ENCODE data around the gene CES2.

Gene CES2

DNA sequence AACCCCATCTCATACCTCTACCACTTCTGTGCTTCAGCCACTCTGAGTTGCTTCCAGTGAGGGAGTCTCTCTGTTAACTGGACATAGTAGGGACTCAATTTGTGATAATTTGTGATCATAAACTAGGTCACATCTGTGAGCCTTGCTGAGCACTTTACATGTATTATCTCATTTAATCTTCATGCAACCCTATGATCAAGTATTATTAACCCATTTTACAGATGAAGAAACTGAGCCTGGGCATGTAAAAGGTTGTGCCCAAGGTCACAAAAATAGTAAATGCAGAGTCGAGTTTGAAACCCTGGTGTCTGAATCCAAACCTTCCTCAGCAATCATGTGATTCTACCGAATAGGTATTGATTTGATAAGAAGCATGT lies 36.4 kb upstream of the CES2 start:
- Mint-ChIP-seq H3K27ac (no peak overlapping the region), H3K9me3 (no peaks in the 10 kb centered on the region), H3K27me3 (ENCODE audit: low read depth) (no peaks in the 10 kb centered on the region), H3K4me1 (ENCODE audit: low read depth) (peaks cover 14% of the 10 kb centered on the region), H3K36me3 (ENCODE audit: low read depth) (no peaks in the 10 kb centered on the region), H3K4me3 (no peak overlapping the region)

- Mint-ChIP-seq H3K9me3 (no peaks in the 10 kb centered on the region), H3K27me3 (ENCODE audit: low read depth) (no peaks in the 10 kb centered on the region), H3K4me3 (no peak overlapping the region), H3K4me1 (ENCODE audit: low read depth) (peaks cover 9% of the 10 kb centered on the region), H3K27ac (no peak overlapping the region), H3K36me3 (ENCODE audit: low read depth) (no peaks in the 10 kb centered on the region)
These were observed 35.9 kb upstream of the CES2 start for GRCh38 chr16:66899310-66899944.

- H3K27ac Mint-ChIP-seq: no peak overlapping the region
These were observed 35.2 kb upstream of the CES2 start for GRCh38 chr16:66899945-66900710.

GRCh38 chr16:66900721-66901441 lies 34.4 kb upstream of the CES2 start:
- no peaks in the 10 kb centered on the region for H3K27me3 Mint-ChIP-seq (ENCODE audit: low read depth)
- no peaks in the 10 kb centered on the region for H3K36me3 Mint-ChIP-seq (ENCODE audit: low read depth)
- H3K4me3 Mint-ChIP-seq: no peak overlapping the region
- H3K9me3 Mint-ChIP-seq: no peaks in the 10 kb centered on the region
- no peak overlapping the region for H3K27ac Mint-ChIP-seq
- peaks cover 3% of the 10 kb centered on the region for H3K4me1 Mint-ChIP-seq (ENCODE audit: low read depth)

More at GRCh38 chr16:66899945-66900710, 35.2 kb upstream of the CES2 start:
- Mint-ChIP-seq H3K36me3 (ENCODE audit: low read depth) (no peaks in the 10 kb centered on the region), H3K4me1 (ENCODE audit: low read depth) (peaks cover 4% of the 10 kb centered on the region), H3K9me3 (no peaks in the 10 kb centered on the region), H3K27me3 (ENCODE audit: low read depth) (no peaks in the 10 kb centered on the region), H3K4me3 (no peak overlapping the region)

DNA sequence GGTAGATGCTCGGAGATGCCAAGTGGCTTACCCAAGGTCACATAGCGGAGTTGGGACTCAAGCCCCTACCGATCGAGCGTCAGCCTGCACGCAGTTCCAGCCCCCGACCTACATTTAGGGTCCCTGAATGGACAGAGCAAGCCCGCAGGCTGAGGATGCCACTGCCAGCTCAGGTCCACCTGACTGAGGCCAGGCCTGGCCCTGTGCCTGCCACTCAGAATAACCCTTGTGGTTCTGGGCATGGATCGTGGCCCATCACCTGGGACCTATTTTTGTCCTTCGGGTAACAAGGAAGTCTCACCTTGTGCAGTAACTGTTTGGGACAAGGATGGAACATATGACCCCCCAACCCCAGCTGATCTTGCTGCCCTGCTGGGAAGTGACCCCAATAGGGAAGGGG lies 33.7 kb upstream of the CES2 start:
- Mint-ChIP-seq H3K27ac (no peak overlapping the region), H3K4me1 (ENCODE audit: low read depth) (peaks cover 8% of the 10 kb centered on the region), H3K27me3 (ENCODE audit: low read depth) (no peaks in the 10 kb centered on the region), H3K36me3 (ENCODE audit: low read depth) (no peaks in the 10 kb centered on the region), H3K4me3 (no peak overlapping the region), H3K9me3 (no peaks in the 10 kb centered on the region)

DNA sequence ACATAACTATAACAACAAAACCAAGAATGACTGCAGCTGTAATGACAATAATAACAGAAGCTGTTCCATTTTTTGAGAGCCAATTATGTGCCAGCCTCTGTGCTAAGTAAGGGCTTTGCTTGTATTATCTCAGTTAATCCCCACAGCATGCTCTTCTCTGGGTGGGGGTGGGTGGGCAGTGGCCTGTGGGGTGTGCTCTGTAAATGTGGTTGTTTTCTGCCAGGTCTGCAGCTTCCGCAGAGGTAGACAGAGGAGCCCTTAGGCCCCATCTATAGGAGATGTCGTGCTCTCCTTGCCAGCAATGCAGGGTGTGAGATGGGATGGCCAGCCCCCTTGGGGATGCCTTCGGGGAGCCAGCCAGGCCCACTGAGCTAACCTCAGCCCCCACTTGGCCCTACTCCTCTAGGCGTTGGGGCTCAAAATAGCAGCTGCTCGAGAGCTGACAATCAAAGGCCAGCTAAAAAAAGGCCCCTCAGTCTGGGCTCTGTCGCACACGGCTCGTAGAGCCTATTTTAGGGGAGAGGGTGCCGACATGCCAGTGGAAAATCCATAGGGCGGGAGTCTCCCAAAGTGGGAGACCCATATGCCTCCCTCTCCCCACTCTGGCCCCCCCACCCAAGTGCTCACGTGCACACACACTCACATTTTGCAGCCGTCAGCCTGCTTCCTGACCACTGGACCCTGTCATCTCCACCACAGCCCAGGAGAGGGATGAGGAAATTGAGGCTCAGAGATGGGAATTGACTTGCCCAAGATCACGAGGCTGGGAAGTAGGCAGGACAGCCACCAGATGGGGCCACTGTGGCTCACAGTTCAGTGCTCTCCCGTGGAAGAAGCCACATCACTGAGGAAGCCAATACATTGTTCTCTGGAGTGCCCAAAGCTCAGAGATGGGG lies 32.4 kb upstream of the CES2 start:
- Mint-ChIP-seq H3K36me3 (ENCODE audit: low read depth) (no peaks in the 10 kb centered on the region), H3K27ac (no peak overlapping the region), H3K9me3 (no peaks in the 10 kb centered on the region), H3K4me3 (no peak overlapping the region), H3K4me1 (ENCODE audit: low read depth) (peaks cover 9% of the 10 kb centered on the region), H3K27me3 (ENCODE audit: low read depth) (no peaks in the 10 kb centered on the region)

DNA sequence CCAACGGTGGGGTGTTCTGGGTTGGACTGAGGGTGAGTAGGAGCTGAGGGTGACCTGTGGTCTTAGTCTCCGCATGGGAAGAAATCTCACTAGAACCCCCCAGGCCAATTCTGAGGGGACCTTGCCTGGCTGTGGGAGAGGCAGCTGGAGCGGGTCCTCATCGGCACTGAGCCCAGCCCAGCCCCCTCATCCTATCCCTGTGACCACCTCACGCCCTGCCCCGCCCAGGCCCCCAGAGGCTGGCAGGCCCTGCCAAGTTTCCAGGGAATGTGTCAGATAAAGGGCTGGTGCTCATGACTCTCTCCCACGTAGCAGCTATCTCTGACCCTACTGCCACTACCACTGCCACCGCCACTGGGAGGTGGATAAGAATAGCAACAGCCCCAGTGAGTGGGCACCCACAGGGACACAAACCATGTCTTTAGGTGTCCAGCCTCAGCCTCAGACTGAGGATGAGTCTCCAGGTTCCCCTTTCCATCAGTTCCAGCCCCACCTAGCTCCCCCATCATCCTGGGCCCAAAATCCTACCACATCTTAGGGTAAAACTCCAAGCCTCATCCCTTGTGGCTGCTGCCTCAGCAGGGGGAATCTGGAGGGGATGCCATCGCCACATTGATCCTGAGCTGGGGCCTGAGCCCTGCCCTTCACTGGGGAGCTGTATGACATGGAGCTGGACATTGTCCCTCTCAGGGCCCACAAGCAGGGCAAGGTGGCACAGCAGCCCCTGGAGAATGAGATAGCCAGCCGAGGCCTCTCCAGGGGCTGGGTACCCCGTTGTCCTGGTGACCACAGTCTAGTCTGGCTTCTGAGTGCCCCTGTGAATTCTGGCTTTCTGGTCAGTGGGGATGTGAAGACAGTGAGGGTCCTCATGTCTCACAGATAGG lies 31.5 kb upstream of the CES2 start:
- no peak overlapping the region for H3K4me3 Mint-ChIP-seq
- H3K9me3 Mint-ChIP-seq: no peaks in the 10 kb centered on the region
- no peak overlapping the region for H3K27ac Mint-ChIP-seq
- no peaks in the 10 kb centered on the region for H3K36me3 Mint-ChIP-seq (ENCODE audit: low read depth)
- peaks cover 9% of the 10 kb centered on the region for H3K4me1 Mint-ChIP-seq (ENCODE audit: low read depth)
- no peaks in the 10 kb centered on the region for H3K27me3 Mint-ChIP-seq (ENCODE audit: low read depth)

- no peak overlapping the region for H3K4me3 Mint-ChIP-seq
- H3K4me1 Mint-ChIP-seq (ENCODE audit: low read depth): peaks cover 9% of the 10 kb centered on the region
- H3K27ac Mint-ChIP-seq: no peak overlapping the region
- no peaks in the 10 kb centered on the region for H3K9me3 Mint-ChIP-seq
- no peaks in the 10 kb centered on the region for H3K36me3 Mint-ChIP-seq (ENCODE audit: low read depth)
- no peaks in the 10 kb centered on the region for H3K27me3 Mint-ChIP-seq (ENCODE audit: low read depth)
These were observed 30.9 kb upstream of the CES2 start for GRCh38 chr16:66904428-66904845.

DNA sequence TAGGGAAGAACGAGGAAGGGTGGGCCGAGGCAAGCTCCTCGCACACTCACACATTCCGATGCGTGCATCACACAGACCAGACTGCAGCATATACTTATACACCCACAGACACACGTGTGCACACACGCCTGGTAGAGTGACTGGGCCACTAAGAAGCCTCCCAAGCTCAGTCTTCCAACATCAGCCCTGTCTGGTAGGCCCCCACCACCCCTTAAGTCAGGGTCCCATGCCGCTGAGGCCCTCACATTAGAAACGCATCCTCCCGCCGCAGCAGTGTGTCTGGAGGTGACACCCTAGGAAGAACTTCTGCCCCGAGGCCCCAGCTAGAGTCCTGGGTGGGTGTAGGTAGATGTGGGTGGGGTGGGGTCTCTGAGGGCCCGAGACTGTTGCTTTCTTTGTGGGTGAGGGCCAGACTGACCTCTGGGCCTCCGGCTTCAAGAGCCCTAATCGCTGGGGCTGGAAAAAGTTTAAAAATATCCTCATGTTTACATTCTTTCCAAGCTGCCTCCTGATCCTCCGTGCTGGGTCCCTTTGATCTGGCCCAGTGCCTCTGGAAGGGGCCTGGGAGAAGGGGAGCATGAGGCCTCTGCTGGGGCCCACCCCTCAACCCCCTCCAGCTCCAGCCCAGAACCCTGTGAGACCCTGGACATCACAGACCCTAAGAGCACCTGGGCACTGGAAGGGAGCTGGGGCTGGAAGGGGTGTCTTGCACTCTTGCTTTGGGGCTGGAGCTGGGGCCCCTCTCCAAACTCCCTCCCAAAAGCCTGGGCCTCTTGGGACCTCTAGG lies 30.3 kb upstream of the CES2 start:
- peaks cover 9% of the 10 kb centered on the region for H3K4me1 Mint-ChIP-seq (ENCODE audit: low read depth)
- H3K4me3 Mint-ChIP-seq: no peak overlapping the region
- no peaks in the 10 kb centered on the region for H3K36me3 Mint-ChIP-seq (ENCODE audit: low read depth)
- H3K27me3 Mint-ChIP-seq (ENCODE audit: low read depth): no peaks in the 10 kb centered on the region
- H3K9me3 Mint-ChIP-seq: no peaks in the 10 kb centered on the region
- no peak overlapping the region for H3K27ac Mint-ChIP-seq

DNA sequence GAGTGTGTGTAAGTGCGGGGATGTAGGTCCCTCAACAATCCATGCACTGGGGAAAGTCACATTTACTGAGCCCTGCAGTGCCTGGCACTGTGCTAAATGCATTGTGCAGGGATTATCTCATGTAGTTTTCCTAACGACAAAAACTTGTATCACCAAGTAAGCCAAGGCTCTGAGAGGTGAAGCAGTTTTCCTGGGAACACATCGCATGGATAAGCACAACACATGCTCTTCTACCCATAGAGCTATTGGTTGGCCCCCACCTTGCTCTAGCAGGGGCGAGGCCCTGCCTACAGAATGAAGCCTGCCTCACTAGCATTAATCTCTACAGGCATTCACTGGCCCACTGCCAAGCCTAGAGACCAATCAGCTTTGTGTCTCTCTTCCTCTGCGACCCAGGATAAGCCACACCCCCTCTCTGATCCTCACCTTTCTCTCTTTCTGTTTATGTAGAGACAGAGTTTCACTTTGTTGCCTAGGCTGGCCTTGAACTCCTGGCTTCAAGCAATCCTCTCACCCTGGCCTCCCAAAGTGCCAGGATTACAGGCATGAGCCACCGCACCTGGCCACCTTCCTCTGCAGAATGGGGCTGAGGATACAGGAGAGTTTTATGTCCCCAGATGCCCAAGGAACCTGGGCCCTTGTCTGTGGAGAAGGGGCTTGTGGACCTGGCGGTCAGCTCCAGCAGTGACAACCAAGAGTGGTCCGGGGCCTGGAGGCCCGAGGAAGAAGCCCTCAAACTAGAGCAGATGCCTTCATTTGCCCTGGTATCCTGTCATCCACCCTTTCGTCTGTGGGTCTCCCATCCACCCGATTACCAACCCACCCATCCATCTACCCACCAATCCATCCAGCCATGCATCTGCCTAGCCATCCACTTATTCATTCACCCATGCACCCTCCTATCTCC lies 29.4 kb upstream of the CES2 start:
- no peaks in the 10 kb centered on the region for H3K36me3 Mint-ChIP-seq (ENCODE audit: low read depth)
- no peaks in the 10 kb centered on the region for H3K9me3 Mint-ChIP-seq
- no peaks in the 10 kb centered on the region for H3K27me3 Mint-ChIP-seq (ENCODE audit: low read depth)
- H3K4me3 Mint-ChIP-seq: no peak overlapping the region
- peak overlapping the region; percentile 62 for H3K27ac Mint-ChIP-seq
- H3K4me1 Mint-ChIP-seq (ENCODE audit: low read depth): peaks cover 9% of the 10 kb centered on the region

- Mint-ChIP-seq H3K27ac (no peak overlapping the region), H3K27me3 (ENCODE audit: low read depth) (no peaks in the 10 kb centered on the region), H3K9me3 (no peaks in the 10 kb centered on the region), H3K4me3 (no peak overlapping the region), H3K36me3 (ENCODE audit: low read depth) (no peaks in the 10 kb centered on the region), H3K4me1 (ENCODE audit: low read depth) (peaks cover 9% of the 10 kb centered on the region)
These were observed 28.1 kb upstream of the CES2 start for GRCh38 chr16:66906916-66907836.
